Activated CD8-positive, alpha-beta memory T cell treated with anti-CD3 and anti-CD28 coated beads, Interleukin-2, amount 10 ng/mL, durations not matched to agents 7 days and 5 days (primary cell): Measurements from ENCODE around the gene CENPS. TPM values are rescaled to one million over a fixed set of nuclear protein-coding genes. Genes with fewer than 3 reads are reported as not detected.
"Not testable (repeated sequence)": the region's sequence is repeated elsewhere in the genome, so short reads cannot be mapped to it uniquely, and the experiment has no call there.

Experiments used
- ATAC-seq: fragments of 150-1000 bp; cut with Tn5 transposase; one replicate; pipeline ENCODE4 v1.10.0; 2021; ENCODE audit warnings: moderate library complexity
- CTCF ChIA-PET: fragments of 350-600 bp; sonication (Branson Sonifier 250); formaldehyde crosslinking; loops from one replicate; lab custom pipeline; 2021; ENCODE audit warnings: antibody characterized with exemption; lab: Charles Lee
- DNase-seq: peaks from one replicate; pipeline ENCODE4 v3.0.0-alpha.2; 2020
- H3K27ac Mint-ChIP-seq: one replicate; pipeline ENCODE4 v1.8.0; 2021; ENCODE audit warnings: mild to moderate bottlenecking, mixed read lengths
- H3K27me3 Mint-ChIP-seq: one replicate; pipeline ENCODE4 v1.8.0; 2021; ENCODE audit warnings: mixed read lengths
- H3K36me3 Mint-ChIP-seq: one replicate; pipeline ENCODE4 v1.8.0; 2021; ENCODE audit warnings: mild to moderate bottlenecking, mixed read lengths
- H3K4me1 Mint-ChIP-seq: one replicate; pipeline ENCODE4 v1.8.0; 2021; ENCODE audit warnings: mixed read lengths
- H3K4me3 Mint-ChIP-seq: one replicate; pipeline ENCODE4 v1.8.0; 2021; ENCODE audit warnings: mild to moderate bottlenecking, moderate library complexity, mixed read lengths
- H3K9me3 Mint-ChIP-seq: one replicate; pipeline ENCODE4 v1.8.0; 2022; ENCODE audit warnings: low read depth, mixed read lengths
- total RNA-seq, 2 experiments: library from RNA; stranded (reverse); gene quantifications; one replicate each; pipeline ENCODE4 v1.2.3, GENCODE V29; 2021

Gene CENPS
- total RNA-seq, 2 experiments from 2014 or later, result 14.8 to 18.6 TPM

DNA sequence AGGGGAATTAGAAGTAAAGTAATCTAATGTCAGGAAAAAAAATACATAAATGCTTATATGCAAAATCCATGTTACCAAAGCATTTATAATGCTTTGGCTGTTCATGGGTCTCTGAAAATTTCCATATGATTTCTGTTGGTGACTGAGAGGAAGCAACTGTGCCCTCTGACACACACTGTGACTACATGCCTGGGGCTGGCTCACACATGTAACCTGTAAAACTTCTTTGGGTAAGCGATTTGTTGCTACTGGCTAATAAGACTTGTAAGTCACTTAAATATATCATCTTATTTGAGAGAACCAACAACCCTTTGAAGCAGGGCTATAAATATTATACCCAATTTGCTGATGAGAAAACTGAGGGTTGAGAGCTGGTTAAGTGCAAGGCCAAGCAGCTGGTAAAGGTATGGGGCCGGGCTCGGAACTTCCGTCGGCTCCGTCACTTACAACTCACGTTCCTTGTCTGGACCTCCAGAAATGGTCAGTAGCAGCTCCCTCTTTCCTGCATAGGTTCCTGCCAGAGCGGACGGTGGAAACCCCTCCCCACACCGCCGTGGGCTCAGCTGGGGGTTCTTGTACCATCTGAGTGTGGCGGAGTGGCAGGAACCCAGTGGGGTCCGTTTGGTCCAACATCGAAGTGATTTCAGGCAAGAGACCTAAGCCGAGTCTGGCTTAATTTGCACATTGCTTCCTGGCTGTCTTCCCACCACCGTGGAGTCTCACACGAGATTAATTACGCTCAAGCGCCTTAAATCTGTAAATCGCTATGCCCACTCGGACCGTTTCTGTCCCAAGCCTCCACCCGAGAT lies 41.4 kb downstream of the CENPS start:
- Mint-ChIP-seq H3K4me1 (peaks cover 41% of the 10 kb centered on the region), H3K36me3 (peaks cover 17% of the 10 kb centered on the region), H3K27ac (peak overlapping the region; percentile 92), H3K27me3 (no peaks in the 10 kb centered on the region), H3K4me3 (peak overlapping the region; percentile 97), H3K9me3 (no peaks in the 10 kb centered on the region)
- CTCF ChIA-PET, result interaction anchor here (1.8 to 1.9 kb wide), 2 partner anchors 23 to 41 kb away, joined by 12 to 15 read pairs; partner anchors contain the start of gene CENPS
- DNase-seq, result no peak
- no peak for ATAC-seq

DNA sequence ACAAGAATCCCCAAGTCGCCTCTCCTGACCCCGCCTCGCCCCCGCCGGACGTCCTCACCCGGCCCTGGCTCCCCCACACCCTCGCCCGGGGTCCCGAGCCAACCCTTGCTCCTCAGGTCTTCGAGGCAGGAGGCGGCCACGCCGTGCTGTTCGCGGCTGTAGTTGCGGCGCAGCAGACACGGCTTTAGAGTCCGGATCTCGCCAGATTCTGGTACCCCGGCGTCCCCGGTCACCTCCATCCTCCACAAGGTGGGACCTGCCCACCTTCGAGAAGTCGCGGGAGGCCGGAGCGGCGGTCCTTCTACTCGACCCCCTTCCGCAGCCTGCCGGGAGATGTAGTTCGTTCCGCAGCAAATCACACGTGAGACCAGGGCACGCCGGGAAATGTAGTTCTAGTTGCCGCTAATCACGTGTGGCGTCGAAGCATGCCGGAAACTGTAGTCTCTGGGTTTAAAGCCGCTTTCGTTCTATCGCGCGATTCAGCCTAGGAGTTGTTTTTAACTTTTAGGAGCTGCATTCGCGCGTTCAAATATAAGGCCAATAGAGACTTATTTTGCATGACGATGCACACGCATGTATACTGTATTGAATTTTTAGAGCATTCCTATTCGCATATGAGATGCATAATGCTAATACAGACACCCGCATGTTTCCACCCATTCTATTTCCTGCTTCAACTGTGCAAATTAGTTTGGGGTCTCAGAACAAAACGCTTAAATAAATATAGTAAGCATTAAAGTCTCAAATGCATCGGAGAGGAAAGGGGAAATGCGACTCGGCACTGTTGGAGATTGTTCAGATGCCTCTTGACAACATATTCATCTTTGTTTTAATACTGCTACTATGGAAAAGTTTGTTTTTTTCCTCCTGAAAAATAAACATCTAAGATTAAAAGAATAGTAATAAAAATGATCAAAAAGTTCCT lies 42.2 kb downstream of the CENPS start, which contains the start of gene DFFA:
Gene DFFA, minus strand, starts transcription at position 310 of the 925 bp plus-strand sequence. Its CDS starts 71 bp downstream, at position 239.
- Mint-ChIP-seq H3K27me3 (no peaks in the 10 kb centered on the region), H3K27ac (peak within 1 kb of the TSS; percentile 92), H3K36me3 (peaks cover 14% of the 10 kb centered on the region), H3K9me3 (no peaks in the 10 kb centered on the region), H3K4me1 (peaks cover 45% of the 10 kb centered on the region), H3K4me3 (peak within 1 kb of the TSS; percentile 97)
- ATAC-seq, result peak; percentile 82
- DNase-seq, result peak; percentile 97
- CTCF ChIA-PET, result interaction anchor here (1.8 to 1.9 kb wide), 2 partner anchors 22 to 42 kb away, joined by 12 to 15 read pairs; partner anchors contain the start of gene CENPS

DNA sequence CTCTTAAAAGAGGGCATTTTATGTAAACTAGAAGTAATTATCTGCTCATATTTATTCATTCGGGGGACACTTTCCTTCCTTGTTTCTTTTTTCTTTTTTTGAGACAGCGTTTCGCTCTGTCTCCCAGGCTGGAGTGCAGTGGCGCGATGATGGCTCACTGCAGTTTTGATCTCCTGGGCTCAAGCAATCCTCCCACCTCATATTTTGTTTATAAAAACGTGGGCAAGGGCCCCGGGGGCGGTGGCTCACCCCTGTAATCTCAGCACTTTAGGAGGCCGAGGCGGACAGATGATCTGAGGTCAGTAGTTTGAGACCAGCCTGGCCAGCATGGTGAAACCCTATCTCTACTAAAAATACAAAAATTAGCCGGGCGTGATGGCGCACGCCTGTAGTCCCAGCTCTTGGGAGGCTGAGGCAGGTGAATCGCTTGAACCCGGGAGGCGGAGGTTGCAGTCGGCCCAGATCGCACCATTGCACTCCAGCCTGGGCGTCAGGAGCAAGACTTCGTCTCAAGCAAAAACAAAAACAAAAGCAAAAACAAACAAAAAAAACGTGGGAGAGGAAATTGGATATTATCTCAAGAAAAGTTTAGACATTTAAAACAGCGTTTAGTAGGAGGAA lies 43.0 kb downstream of the CENPS start:
- DNase-seq, result no peak
- CTCF ChIA-PET, result interaction anchor here (1.9 to 2.5 kb wide), 2 partner anchors 20 to 21 kb away, joined by 15 to 21 read pairs; no protein-coding TSS in a partner anchor
- peaks cover 47% of the 10 kb centered on the region for H3K4me1 Mint-ChIP-seq
- H3K36me3 Mint-ChIP-seq, result peaks cover 7% of the 10 kb centered on the region
- no peaks in the 10 kb centered on the region for H3K27me3 Mint-ChIP-seq
- H3K4me3 Mint-ChIP-seq, result peak overlapping the region; percentile 97
- H3K27ac Mint-ChIP-seq, result peak overlapping the region; percentile 92
- ATAC-seq, result no peak
- no peaks in the 10 kb centered on the region for H3K9me3 Mint-ChIP-seq

DNA sequence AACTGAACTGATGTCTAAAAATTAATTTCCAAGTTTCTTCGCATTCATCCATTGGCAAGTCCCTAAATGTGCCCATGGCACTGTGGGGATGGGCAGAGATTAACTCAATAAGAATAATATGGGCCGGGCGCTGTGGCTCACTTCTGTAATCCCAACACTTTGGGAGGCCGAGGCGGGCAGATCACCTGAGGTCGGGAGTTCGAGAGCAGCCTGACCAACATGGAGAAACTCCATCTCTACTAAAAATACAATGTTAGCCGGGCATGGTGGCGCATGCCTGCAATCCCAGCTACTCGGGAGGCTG lies 44.0 kb downstream of the CENPS start:
- H3K4me3 Mint-ChIP-seq, result peak overlapping the region; percentile 87
- not testable (repeated sequence) for H3K27me3 Mint-ChIP-seq, DNase-seq, H3K36me3 Mint-ChIP-seq, H3K9me3 Mint-ChIP-seq, ATAC-seq
- H3K4me1 Mint-ChIP-seq, result peaks cover 47% of the 10 kb centered on the region
- CTCF ChIA-PET, result interaction anchor here (1.0 to 2.5 kb wide), 2 partner anchors 19 to 43 kb away, joined by 3 to 21 read pairs; no protein-coding TSS in a partner anchor
- H3K27ac Mint-ChIP-seq, result peak overlapping the region; percentile 85

DNA sequence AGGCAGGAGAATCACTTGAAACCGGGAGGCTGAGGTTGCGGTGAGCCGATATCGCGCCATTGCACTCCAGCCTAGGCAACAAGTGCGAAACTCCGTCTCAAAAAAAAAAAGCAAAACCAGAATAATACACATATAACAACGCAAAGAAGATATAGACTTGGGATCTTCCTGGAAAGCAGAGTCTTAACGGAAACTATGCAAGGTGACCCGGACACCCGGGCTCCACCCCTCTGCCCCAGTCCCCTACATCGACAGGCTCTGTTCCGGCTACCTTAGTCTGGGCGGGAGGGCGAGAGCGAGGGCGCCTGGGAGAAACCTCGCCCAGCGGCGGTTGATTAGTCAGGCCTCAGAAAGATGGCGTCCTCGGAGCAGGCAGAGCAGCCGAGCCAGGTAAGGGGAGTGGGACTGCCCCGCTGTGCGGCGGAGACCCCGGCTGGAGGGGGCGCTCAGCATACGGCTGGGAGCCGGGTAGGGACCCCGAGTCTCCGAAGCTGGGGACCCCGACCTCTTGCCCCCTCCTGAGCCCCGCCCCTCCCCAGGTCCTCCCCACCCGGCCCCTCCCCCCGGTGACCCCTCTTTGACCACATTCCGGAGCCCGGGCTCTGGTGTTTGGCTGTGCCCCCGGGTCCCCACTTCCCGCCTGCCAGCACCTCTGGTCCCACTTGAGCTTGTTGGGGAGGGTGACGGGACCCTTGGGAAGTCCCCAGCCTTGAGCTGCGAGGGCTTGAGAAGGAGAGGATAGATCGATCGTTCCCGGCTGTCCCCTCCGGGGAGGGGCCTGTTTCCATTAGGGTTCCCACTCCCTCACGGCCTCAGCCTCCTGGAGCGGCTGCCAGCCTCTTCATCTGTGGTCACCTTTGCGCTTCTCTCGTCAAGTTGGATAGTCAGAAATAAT lies 44.6 kb downstream of the CENPS start, which contains the start of gene PEX14:
Gene PEX14, plus strand, starts transcription at position 338 of the 895 bp plus-strand sequence. Its CDS starts 17 bp downstream, at position 355.
- no peaks in the 10 kb centered on the region for H3K27me3 Mint-ChIP-seq
- no peaks in the 10 kb centered on the region for H3K9me3 Mint-ChIP-seq
- peak; percentile 95 for DNase-seq
- H3K4me3 Mint-ChIP-seq, result peak within 1 kb of the TSS; percentile 87
- H3K27ac Mint-ChIP-seq, result peak within 1 kb of the TSS; percentile 85
- CTCF ChIA-PET, result interaction anchor here (0.8 to 2.5 kb wide), 5 partner anchors 19 to 265 kb away, joined by 3 to 21 read pairs (median 5); partner anchors contain the start of genes CENPS and KIF1B
- ATAC-seq, result peak; percentile 87
- H3K36me3 Mint-ChIP-seq, result no peaks in the 10 kb centered on the region
- H3K4me1 Mint-ChIP-seq, result peaks cover 50% of the 10 kb centered on the region

DNA sequence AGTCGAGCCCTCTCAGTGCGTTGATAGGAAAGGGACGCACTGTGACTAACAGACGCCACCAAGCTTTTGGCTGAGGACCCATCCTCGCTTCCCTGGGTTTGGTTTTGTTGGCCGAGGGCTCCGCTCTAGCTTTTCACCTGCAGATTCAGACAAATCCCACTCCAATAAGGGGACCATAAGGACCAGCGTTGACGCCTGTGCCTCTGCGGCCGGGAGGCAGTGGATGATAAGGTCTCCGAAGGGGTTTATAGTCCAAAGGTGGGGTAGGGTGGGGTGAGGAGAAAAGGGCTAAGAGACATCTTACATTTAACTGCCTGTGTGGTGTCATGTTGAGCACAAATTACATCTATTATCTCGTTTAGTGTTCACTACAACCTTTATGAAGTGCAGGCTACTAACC lies 45.3 kb downstream of the CENPS start:
- DNase-seq (no peak), ATAC-seq (no peak)
- Mint-ChIP-seq H3K4me3 (peak overlapping the region; percentile 87), H3K9me3 (no peaks in the 10 kb centered on the region), H3K27ac (peak overlapping the region; percentile 81), H3K27me3 (no peaks in the 10 kb centered on the region), H3K36me3 (no peaks in the 10 kb centered on the region), H3K4me1 (peaks cover 50% of the 10 kb centered on the region)
- CTCF ChIA-PET, result interaction anchor here (0.8 to 2.5 kb wide), 4 partner anchors 18 to 266 kb away, joined by 3 to 21 read pairs (median 6); partner anchors contain the start of genes CENPS and KIF1B

DNA sequence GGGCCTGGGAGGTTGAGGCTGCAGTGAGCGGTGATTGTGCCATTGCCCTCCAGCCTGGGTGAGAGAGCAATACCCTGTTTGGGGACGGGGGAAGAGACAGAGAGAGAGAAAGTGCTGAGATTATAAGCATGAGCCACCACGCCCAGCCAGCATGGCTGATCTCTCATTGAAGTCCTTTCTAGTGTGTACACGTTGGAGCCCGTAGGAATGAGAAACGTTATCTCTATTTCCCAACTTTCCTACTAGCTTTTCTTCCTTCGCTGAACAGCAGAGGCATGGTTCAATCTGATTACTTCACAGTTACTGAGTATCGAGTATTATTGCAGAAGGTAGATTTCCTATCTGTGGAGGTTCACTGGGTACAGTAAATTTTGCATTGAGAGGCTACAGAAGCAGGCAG lies 49.1 kb downstream of the CENPS start:
- H3K9me3 Mint-ChIP-seq, result no peaks in the 10 kb centered on the region
- H3K27ac Mint-ChIP-seq, result no peak overlapping the region
- ATAC-seq (no peak), DNase-seq (no peak)
- CTCF ChIA-PET, result no interaction called here
- peaks cover 25% of the 10 kb centered on the region for H3K4me1 Mint-ChIP-seq
- no peaks in the 10 kb centered on the region for H3K36me3 Mint-ChIP-seq
- no peak overlapping the region for H3K4me3 Mint-ChIP-seq
- H3K27me3 Mint-ChIP-seq, result no peaks in the 10 kb centered on the region

DNA sequence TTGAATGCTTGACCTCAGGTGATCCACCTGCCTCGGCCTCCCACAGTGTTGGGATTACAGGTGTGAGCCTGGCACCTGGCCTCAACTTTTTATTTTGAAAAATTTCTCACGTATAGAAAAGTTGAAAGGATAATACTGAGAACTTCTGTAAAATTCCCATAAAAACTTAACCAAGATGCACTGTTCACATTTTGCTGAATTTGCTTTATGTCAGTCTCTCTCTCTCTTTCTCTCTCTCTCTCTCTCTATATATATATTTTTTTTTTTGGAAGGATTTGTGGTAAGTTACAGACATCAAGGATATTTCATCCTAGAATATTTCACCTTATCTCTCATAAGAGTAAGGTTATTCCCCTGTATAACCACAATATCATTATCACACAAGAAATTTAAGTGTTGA lies 50.4 kb downstream of the CENPS start:
- Mint-ChIP-seq H3K4me1 (peaks cover 21% of the 10 kb centered on the region), H3K4me3 (no peak overlapping the region), H3K9me3 (no peaks in the 10 kb centered on the region), H3K36me3 (peaks cover 3% of the 10 kb centered on the region), H3K27ac (no peak overlapping the region), H3K27me3 (no peaks in the 10 kb centered on the region)
- CTCF ChIA-PET, result interaction anchor here (1.2 kb wide), 1 partner anchor 14 kb away, joined by 4 read pairs; no protein-coding TSS in a partner anchor
- ATAC-seq (no peak), DNase-seq (no peak)

DNA sequence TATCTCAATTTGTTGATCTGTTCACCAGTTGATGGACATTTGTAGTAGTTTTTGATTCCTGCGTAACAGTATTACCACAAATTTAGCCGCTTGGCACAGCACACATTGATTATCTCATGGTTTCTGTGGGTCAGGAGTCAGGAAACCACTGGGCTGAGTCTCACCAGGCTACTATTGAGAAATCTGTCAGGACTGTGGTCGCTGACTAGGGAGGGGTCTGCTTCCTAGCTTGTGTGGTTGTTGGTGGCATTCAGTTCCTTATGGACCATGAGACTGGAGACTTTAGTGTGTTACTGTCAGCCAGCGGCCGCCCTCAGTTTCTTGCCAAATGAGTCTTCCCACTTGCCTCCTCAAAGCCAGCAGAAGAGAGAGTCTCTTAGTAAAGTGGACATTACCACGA lies 54.3 kb downstream of the CENPS start:
- DNase-seq, result no peak
- no peak for ATAC-seq
- Mint-ChIP-seq H3K9me3 (no peaks in the 10 kb centered on the region), H3K27me3 (no peaks in the 10 kb centered on the region), H3K27ac (no peak overlapping the region), H3K36me3 (peaks cover 9% of the 10 kb centered on the region), H3K4me3 (no peak overlapping the region), H3K4me1 (peaks cover 6% of the 10 kb centered on the region)
- CTCF ChIA-PET, result interaction anchor here (2.8 kb wide), 1 partner anchor 10 kb away, joined by 29 read pairs; no protein-coding TSS in a partner anchor

DNA sequence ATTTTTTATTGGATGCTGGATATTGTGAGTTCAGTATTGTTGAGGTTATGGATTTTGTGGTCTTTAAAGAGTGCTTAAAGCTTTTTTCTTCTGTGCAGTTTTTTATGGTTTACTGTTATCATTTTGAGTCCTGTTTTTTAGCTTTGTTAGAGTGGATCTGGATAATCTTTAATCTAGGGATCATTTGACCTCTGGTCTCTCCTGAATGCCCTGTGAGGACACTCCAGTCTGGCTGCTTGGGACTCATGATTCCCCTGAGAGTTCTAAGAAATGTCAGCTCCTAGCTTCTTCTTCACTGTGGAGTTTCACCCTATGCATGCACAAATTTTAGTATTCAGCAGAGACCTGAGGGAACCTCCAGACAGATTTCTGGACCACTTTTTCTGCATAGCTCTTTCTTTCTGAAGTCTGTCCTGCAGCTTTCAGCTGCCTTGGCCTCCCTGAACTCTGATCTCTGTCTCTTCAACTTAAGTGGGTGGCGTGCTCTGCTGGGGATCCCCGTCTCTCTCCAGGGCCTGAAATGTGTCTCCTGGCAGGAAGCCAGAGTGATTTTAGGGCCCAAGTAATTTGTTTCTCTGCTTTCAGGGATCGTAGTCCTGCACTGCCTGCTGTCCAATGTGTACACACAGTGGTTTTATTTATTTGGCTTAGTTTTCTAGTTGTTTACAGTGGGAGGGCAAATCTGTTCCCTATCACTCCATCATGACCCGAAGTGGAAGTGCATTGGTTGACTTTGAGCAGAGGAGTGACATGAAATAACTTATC lies 59.2 kb downstream of the CENPS start:
- H3K4me3 Mint-ChIP-seq, result no peak overlapping the region
- no peaks in the 10 kb centered on the region for H3K27me3 Mint-ChIP-seq
- H3K9me3 Mint-ChIP-seq, result no peaks in the 10 kb centered on the region
- H3K4me1 Mint-ChIP-seq, result peaks cover 14% of the 10 kb centered on the region
- H3K27ac Mint-ChIP-seq, result peak overlapping the region; percentile 42
- peaks cover 10% of the 10 kb centered on the region for H3K36me3 Mint-ChIP-seq
- CTCF ChIA-PET, result interaction anchor here (1.2 to 10.9 kb wide), 3 partner anchors 18 to 279 kb away, joined by 3 to 219 read pairs (median 4); partner anchors contain the start of genes CENPS and KIF1B
- ATAC-seq, result no peak
- no peak for DNase-seq

DNA sequence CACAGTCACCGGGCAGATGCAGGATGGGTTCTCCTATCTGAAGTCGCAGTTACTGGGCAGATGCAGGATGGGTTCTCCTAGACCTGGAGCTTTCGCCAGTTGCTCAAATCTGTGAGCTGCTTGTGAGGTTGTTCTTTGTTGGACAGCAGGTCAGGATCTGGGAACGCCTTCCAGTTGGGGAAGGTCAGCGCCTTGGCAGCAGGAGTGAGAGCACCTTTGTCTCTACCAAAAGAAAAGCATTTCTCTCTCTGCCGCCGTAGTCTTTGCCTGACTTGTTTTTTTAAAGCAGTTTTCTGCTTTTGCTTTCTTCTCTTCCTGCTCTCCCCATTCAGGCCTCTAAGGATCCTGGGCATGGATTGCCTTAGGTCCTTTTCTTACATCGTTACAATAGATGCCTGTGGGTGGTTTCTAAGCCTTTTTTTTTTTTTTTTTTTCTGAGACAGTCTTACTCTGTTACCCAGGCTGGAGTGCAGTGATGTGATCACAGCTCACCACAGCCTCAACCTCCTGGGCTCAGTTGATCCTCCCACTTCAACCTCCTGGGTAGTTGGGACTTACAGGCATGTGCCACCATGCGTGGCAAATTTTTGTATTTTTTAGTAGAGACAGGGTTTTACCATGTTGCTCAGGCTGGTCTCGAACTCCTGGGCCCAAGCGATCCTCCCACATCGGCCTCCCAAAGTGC lies 60.2 kb downstream of the CENPS start:
- Mint-ChIP-seq H3K27ac (no peak overlapping the region), H3K4me3 (no peak overlapping the region), H3K4me1 (peaks cover 21% of the 10 kb centered on the region), H3K36me3 (peaks cover 9% of the 10 kb centered on the region), H3K27me3 (no peaks in the 10 kb centered on the region), H3K9me3 (no peaks in the 10 kb centered on the region)
- ATAC-seq (no peak), DNase-seq (no peak)
- CTCF ChIA-PET, result interaction anchor here (1.5 to 10.9 kb wide), 4 partner anchors 17 to 377 kb away, joined by 3 to 219 read pairs (median 36); partner anchors contain the start of genes CENPS and KIF1B
